Naive thymus-derived CD8-positive, alpha-beta T cell (primary cell): ENCODE results near the gene NFYC. TPM values are rescaled to one million over a fixed set of nuclear protein-coding genes. Genes with fewer than 3 reads are reported as not detected.

Source experiments
- ATAC-seq, 2 donors: fragments of 150-1000 bp; cut with Tn5 transposase in 1 of 2; sonication (Bioruptor Pico), chemical (Tn5 transposase) in 1 of 2; 1 replicate in 1 of 2; 2 replicates in 1 of 2; pipeline ENCODE4 v1.10.0; 2021; ENCODE audit warnings: mild to moderate bottlenecking in 2 of 2, moderate library complexity in 2 of 2
- POLR2A ChIA-PET: fragments of 350-600 bp; sonication (Branson Sonifier 250); formaldehyde crosslinking; loops from one replicate; lab custom pipeline; 2021; ENCODE audit warnings: antibody characterized with exemption; lab: Charles Lee
- DNase-seq, 10 donors: peaks; one replicate each; pipeline versions ENCODE4 v3.0.0 to v3.0.0-alpha.2; 2020 to 2022
- H3K27ac Mint-ChIP-seq, 10 donors: one replicate each; pipeline ENCODE4 v1.8.0; 2020 to 2022; ENCODE audit warnings: mild to moderate bottlenecking in 10 of 10, mixed read lengths in 10 of 10, moderate library complexity in 4 of 10, inconsistent platforms in 1 of 10
- H3K27me3 Mint-ChIP-seq, 5 donors: one replicate each; pipeline ENCODE4 v1.8.0; 2021 to 2022; ENCODE audit warnings: mixed read lengths in 5 of 5
- H3K36me3 Mint-ChIP-seq, 3 donors: one replicate each; pipeline ENCODE4 v1.8.0; 2020 to 2022; ENCODE audit warnings: mixed read lengths in 3 of 3, mild to moderate bottlenecking in 2 of 3, inconsistent platforms in 1 of 3
- H3K4me1 Mint-ChIP-seq, 4 donors: one replicate each; pipeline ENCODE4 v1.8.0; 2021 to 2022; ENCODE audit warnings: mixed read lengths in 4 of 4
- H3K4me3 Mint-ChIP-seq, 10 donors: one replicate each; pipeline ENCODE4 v1.8.0; 2020 to 2022; ENCODE audit warnings: mild to moderate bottlenecking in 10 of 10, mixed read lengths in 10 of 10, moderate library complexity in 6 of 10, inconsistent platforms in 1 of 10
- H3K9me3 Mint-ChIP-seq, 9 donors: one replicate each; pipeline ENCODE4 v1.8.0; 2020 to 2022; ENCODE audit warnings: mixed read lengths in 9 of 9, mild to moderate bottlenecking in 3 of 9, inconsistent platforms in 1 of 9, moderate library complexity in 1 of 9
- polyA plus RNA-seq, 3 donors: library from polyadenylated mRNA; unstranded; fragments of 300-500 nt; fragmentation: Illumina TruSeq; gene quantifications; one replicate each; pipeline ENCODE4 v1.2.3, GENCODE V29; 2021
- total RNA-seq, 8 experiments: library from RNA in 2 of 8; stranded (reverse) in 2 of 8; gene quantifications; one replicate each; pipeline ENCODE4 v1.2.3 and lab custom pipeline; 2021 to 2026

Gene NFYC
- total and polyA plus RNA-seq, 5 experiments from 2014 or later, result 32.5 to 67.2 (median 46.9) TPM

DNA sequence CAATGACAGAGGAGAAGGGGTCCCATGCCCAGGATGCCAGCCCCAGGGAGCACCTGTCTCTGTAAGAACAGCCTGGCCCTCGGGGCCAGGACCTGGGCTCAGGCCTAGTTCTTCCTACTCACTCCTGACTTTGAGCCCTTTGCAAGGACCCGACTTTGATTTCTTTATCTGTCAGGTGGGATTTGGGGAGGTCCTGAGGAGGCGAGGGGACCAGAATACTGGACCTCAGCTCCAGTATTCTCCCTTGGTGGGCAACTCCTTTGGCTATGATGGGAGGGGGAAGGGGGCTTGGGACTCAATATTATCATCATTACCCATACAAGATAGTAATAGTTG, 110.2 kb downstream of the NFYC start:
- H3K4me3 Mint-ChIP-seq, result peak overlapping the region; percentile 68 to 84 (median 77)
- peaks cover 18 to 42% (median 41%) of the 10 kb centered on the region in 4 donors for H3K4me1 Mint-ChIP-seq
- H3K36me3 Mint-ChIP-seq, result no peaks in the 10 kb centered on the region
- no peaks in the 10 kb centered on the region for H3K9me3 Mint-ChIP-seq
- ATAC-seq, result no peak
- DNase-seq, result no peak
- H3K27me3 Mint-ChIP-seq, result no peaks in the 10 kb centered on the region
- peak overlapping the region; percentile 53 to 87 (median 77) for H3K27ac Mint-ChIP-seq
- POLR2A ChIA-PET, result no interaction called here

DNA sequence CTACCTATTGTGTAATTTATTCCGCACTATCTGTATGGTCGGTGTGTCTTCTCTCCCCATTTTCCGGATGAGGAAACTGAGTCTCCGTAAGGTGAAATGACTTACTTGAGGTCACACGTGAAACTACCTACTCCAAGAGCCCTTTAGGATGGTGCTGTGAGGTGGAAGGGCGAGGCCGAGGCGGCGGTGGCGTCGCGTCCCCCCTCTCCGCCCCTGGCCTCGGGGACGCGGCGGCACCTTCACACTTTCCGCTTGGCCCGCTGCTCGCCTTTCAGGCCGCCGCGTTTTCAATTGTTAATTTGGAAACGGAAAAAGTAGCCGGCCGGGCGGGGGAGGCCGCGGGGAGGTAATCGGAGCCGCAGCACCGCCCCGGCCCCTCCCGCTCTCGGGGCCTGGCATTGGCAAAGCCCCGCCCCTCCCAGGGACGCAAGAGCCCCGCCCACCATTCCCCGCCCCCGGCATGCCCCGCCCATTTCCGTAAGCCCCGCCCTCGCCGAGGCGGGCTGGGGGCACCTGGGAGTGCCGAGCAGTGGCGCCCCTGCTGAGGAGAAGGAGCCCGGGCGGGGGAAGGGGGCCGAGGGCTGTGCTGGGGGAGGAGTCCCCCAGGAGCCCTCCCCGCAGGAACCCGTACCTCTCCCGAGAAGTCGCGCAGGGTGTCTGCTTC, 110.7 kb downstream of the NFYC start:
- H3K9me3 Mint-ChIP-seq, result no peaks in the 10 kb centered on the region

DNA sequence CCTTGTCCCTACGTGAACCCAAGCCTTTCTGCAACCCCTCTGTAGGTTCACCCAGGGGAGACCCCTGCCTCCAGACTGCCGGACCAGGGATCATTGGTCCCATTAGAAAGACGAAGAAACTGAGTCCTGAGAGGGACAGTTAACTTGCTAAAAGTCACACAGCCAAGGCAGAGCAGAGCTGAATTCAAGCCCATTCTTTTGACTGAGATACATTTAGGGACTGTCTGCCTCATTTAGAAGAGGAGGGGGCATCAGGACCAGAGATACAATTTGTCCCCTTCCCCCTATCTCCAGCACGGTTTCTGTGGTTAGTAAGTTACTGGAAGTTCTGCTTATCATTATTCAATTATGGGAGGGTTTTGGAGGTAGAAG, 111.2 kb downstream of the NFYC start:
- peak overlapping the region; percentile 74 to 89 (median 85) for H3K27ac Mint-ChIP-seq
- ATAC-seq, result peak; percentile 6 to 7
- H3K36me3 Mint-ChIP-seq, result no peaks in the 10 kb centered on the region
- H3K9me3 Mint-ChIP-seq, result no peaks in the 10 kb centered on the region
- H3K27me3 Mint-ChIP-seq, result no peaks in the 10 kb centered on the region
- peaks cover 12 to 33% (median 32%) of the 10 kb centered on the region in 4 donors for H3K4me1 Mint-ChIP-seq
- POLR2A ChIA-PET, result no interaction called here
- peak in 1 of 10 donors; percentile 22 for DNase-seq
- peak overlapping the region; percentile 59 to 77 (median 72) for H3K4me3 Mint-ChIP-seq

More for the DNA sequence above, 110.7 kb downstream of the NFYC start:
- Mint-ChIP-seq H3K4me3 (peak overlapping the region; percentile 68 to 84 (median 78)), H3K4me1 (peaks cover 14 to 37% (median 37%) of the 10 kb centered on the region in 4 donors), H3K36me3 (no peaks in the 10 kb centered on the region), H3K27ac (peak overlapping the region; percentile 77 to 89 (median 85)), H3K27me3 (no peaks in the 10 kb centered on the region)
- POLR2A ChIA-PET, result no interaction called here
- peak; percentile 83 to 87 for ATAC-seq
- DNase-seq, result peak; percentile 74 to 92 (median 84)

DNA sequence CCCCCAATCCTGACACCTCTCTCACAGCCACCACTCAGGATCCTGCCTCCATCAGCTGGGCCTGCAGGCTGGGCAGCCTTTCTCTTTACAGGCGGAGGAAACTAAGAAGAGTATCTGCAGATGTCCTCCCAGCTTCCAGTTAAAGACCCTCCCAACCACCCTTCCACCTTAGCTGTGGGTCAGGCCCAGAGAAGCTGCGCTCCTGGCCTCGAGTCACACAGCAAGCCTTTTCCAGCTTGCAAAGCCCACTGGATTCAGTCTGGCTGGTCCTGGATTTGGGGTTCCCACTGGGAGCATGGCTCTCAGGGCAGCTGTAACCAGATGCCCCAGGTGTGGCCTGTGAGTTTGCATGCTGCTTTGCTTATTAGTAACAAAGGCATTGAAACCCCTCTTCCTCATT, 111.9 kb downstream of the NFYC start:
- H3K9me3 Mint-ChIP-seq, result no peaks in the 10 kb centered on the region
- H3K4me3 Mint-ChIP-seq, result peak overlapping the region in 5 of 10 donors; percentile 40 to 63 (median 56)
- H3K27me3 Mint-ChIP-seq, result no peaks in the 10 kb centered on the region
- H3K4me1 Mint-ChIP-seq, result peaks cover 12 to 31% (median 28%) of the 10 kb centered on the region in 4 donors
- POLR2A ChIA-PET, result interaction anchor here (0.8 to 1.6 kb wide), 2 partner anchors 24 to 59 kb away, joined by 3 to 8 read pairs; partner anchors contain the start of gene CITED4
- H3K36me3 Mint-ChIP-seq, result no peaks in the 10 kb centered on the region
- peak overlapping the region; percentile 72 to 90 (median 85) for H3K27ac Mint-ChIP-seq
- ATAC-seq (no peak), DNase-seq (no peak)

DNA sequence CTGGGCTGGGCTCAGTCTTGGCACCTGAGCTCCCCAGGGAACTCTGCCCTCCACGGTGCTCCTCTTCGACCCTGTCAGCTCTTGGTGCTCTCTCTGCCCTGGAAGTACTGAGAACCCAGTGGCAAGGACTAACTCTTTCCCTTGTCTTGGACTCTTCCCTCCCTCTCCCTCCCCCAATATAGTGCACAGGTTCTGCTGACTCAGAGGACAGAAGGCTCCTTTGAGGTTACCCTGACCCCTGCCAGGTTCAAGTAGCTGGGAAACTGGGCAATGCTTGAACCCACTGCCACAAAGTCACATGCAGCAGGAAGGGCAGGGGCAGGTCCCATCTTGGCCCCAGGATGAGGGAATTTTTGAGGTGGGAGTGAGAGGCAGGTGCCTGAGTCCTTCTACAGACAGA, 112.4 kb downstream of the NFYC start:
- Mint-ChIP-seq H3K4me3 (peak overlapping the region in 2 of 10 donors; percentile 11 to 44), H3K4me1 (peaks cover 16 to 35% (median 32%) of the 10 kb centered on the region in 4 donors), H3K27me3 (no peaks in the 10 kb centered on the region), H3K36me3 (no peaks in the 10 kb centered on the region), H3K9me3 (no peaks in the 10 kb centered on the region), H3K27ac (peak overlapping the region in 8 of 10 donors; percentile 9 to 89 (median 82))
- ATAC-seq, result no peak
- no peak for DNase-seq
- POLR2A ChIA-PET, result interaction anchor here (0.8 to 1.6 kb wide), 2 partner anchors 24 to 58 kb away, joined by 3 to 8 read pairs; partner anchors contain the start of gene CITED4

DNA sequence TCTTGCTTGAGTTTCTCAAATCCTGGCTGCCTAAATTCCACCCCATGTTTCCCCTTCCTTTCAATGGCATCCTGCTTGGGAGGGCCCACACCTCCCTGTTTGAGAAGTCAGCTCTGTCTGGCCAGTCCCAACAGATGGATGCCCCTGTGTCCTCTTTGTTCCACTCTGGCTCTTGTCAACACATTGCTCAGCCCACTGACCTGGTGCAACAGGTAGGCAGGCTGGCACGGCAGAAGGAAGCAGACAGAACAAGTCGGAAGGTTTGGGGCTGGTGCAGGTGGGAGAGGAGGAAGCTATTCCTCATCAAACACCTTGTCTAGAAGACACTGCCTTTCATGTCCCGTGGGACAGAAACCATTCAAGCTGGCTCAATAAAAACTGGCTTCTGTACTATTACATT, 114.7 kb downstream of the NFYC start:
- Mint-ChIP-seq H3K27ac (peak overlapping the region in 3 of 10 donors; percentile 25 to 47 (median 40)), H3K4me3 (no peak overlapping the region), H3K27me3 (no peaks in the 10 kb centered on the region), H3K4me1 (peaks cover 20 to 39% (median 34%) of the 10 kb centered on the region in 4 donors), H3K36me3 (no peaks in the 10 kb centered on the region), H3K9me3 (no peaks in the 10 kb centered on the region)
- DNase-seq, result no peak
- POLR2A ChIA-PET, result interaction anchor here (1.2 to 1.3 kb wide), 2 partner anchors 9 to 10 kb away, joined by 3 to 4 read pairs; no protein-coding TSS in a partner anchor
- no peak for ATAC-seq

DNA sequence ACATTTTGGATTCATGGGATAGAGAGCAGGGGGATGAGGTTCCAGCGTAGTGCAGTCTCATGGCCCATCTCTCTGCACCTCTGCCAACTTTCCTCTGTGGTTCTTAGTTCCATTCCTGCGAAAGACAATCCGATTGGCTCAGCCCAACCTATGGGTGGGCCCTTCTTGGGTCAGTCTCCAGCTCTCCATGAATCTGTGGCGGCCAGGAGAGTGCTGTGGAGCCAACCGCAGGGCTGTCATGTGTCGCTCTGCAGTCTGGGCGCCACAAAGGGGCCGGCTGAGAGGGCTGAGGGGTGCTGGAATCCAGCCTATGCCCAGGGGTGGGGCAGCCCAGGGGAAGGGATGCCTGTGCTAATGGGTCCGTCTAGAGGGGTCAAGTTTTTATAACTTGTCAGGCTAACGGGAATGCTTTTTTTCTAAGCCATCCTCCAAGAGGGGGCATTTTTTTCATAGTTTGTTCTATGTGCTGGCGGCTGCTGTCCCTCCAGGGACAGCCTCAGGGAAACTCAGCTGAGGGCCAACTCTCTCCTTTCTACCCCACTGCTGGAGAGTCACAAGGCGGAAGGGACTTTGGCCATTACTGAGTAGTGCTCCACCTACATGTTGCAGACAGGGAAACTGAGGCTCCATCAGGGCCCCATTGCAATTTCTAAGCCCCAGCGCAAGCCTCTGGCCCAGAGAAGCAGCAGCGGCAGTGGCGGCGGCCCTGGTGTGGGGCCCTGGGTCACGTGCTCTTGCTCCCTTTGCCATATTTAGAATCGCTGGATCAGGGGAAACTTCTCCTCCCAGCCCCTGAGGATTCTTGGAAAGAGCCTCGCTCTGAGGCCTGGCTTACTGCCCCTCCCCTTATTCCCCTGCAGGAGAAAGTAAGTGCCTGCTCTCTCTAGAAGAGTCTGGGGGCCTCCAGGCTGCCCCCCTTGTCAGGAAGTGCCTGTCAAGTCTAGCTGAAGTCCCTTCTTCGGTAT, 115.5 kb downstream of the NFYC start:
- POLR2A ChIA-PET, result interaction anchor here (1.0 to 1.2 kb wide), 2 partner anchors 10 to 11 kb away, joined by 3 to 4 read pairs; no protein-coding TSS in a partner anchor
- no peaks in the 10 kb centered on the region for H3K9me3 Mint-ChIP-seq

DNA sequence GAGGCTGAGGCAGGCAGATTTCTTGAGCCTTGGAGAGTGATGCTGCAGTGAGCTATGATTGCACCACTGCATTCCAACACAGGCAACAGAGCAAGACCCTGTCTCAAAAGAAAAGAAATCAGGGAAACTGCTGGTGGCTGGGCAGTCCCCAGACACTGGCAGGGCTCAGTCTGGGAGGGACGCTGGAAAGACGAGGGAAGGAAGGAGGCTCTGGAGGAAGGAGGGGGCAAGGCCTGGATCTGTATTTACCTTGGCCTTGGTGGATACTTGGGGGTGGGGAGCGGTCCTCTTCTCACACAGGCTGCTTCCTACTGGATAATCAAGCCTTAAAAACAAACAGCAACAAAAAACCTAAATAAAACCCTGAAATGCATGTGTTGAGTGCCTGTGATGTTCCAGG, 116.5 kb downstream of the NFYC start:
- Mint-ChIP-seq H3K4me1 (peaks cover 18 to 24% (median 21%) of the 10 kb centered on the region in 4 donors), H3K9me3 (no peaks in the 10 kb centered on the region), H3K4me3 (no peak overlapping the region), H3K36me3 (no peaks in the 10 kb centered on the region), H3K27ac (peak overlapping the region in 3 of 10 donors; percentile 18 to 62 (median 54)), H3K27me3 (no peaks in the 10 kb centered on the region)
- ATAC-seq (no peak), DNase-seq (no peak)
- POLR2A ChIA-PET, result interaction anchor here (0.9 to 1.0 kb wide), 2 partner anchors 11 to 12 kb away, joined by 3 to 4 read pairs; no protein-coding TSS in a partner anchor

More for the DNA sequence above, 115.5 kb downstream of the NFYC start:
- H3K27me3 Mint-ChIP-seq, result no peaks in the 10 kb centered on the region
- ATAC-seq, result no peak
- no peak for DNase-seq
- no peak overlapping the region for H3K4me3 Mint-ChIP-seq
- peak overlapping the region in 1 of 10 donors; percentile 9 for H3K27ac Mint-ChIP-seq
- H3K4me1 Mint-ChIP-seq, result peaks cover 16 to 31% (median 26%) of the 10 kb centered on the region in 4 donors
- H3K36me3 Mint-ChIP-seq, result no peaks in the 10 kb centered on the region

DNA sequence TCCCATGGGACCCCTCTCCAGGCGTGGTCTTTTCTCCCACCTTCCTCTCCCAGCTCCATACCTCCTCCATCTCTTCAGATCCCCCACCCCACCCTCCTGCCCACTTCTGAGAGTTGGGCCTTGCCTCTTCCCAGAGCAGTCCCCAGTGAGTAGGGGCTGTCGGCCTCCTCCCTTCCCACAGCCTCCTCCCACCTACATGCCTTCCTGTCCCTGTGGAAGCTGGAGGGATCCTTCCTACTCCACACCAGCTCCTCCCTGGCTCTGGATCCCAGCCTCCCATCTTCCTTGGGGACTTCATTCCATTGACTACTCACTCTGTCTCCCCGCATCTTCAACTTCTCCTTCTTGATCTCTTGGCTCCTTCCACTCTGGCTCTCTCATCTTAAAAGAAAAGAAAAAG, 116.9 kb downstream of the NFYC start:
- H3K27ac Mint-ChIP-seq, result peak overlapping the region in 3 of 10 donors; percentile 50 to 72 (median 62)
- no peak overlapping the region for H3K4me3 Mint-ChIP-seq
- ATAC-seq, result no peak
- no peaks in the 10 kb centered on the region for H3K9me3 Mint-ChIP-seq
- no peaks in the 10 kb centered on the region for H3K36me3 Mint-ChIP-seq
- H3K4me1 Mint-ChIP-seq, result peaks cover 18 to 23% (median 20%) of the 10 kb centered on the region in 4 donors
- POLR2A ChIA-PET, result interaction anchor here (0.9 kb wide), 1 partner anchor 10 kb away, joined by 3 read pairs; no protein-coding TSS in a partner anchor
- no peaks in the 10 kb centered on the region for H3K27me3 Mint-ChIP-seq
- no peak for DNase-seq

DNA sequence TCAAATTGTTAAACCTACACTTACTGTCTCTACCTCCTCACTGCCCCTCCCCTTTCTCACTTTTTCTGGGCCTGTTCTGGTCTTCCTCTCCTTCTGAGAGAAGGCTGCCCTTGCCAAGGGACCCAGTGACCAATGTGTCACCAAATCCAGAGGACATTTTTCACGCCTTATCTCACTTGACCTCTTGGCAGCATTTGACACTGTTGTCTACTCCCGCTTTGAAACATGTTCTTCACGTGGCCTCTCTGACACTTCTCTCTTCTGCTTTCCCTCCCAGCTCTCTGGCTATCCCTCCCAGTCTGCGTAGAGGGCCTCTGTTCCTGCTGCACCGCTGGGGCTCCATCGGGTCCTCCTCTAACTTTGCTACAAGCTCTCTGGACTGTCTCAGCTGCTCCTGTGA, 117.4 kb downstream of the NFYC start:
- DNase-seq (no peak), ATAC-seq (no peak)
- no peaks in the 10 kb centered on the region for H3K9me3 Mint-ChIP-seq
- no peaks in the 10 kb centered on the region for H3K36me3 Mint-ChIP-seq
- H3K27me3 Mint-ChIP-seq, result no peaks in the 10 kb centered on the region
- POLR2A ChIA-PET, result interaction anchor here (1.0 kb wide), 1 partner anchor 54 kb away, joined by 3 read pairs; the partner anchor contains the start of gene CITED4
- no peak overlapping the region for H3K4me3 Mint-ChIP-seq
- H3K4me1 Mint-ChIP-seq, result peaks cover 18 to 23% (median 19%) of the 10 kb centered on the region in 4 donors
- peak overlapping the region in 3 of 10 donors; percentile 50 to 72 (median 62) for H3K27ac Mint-ChIP-seq

DNA sequence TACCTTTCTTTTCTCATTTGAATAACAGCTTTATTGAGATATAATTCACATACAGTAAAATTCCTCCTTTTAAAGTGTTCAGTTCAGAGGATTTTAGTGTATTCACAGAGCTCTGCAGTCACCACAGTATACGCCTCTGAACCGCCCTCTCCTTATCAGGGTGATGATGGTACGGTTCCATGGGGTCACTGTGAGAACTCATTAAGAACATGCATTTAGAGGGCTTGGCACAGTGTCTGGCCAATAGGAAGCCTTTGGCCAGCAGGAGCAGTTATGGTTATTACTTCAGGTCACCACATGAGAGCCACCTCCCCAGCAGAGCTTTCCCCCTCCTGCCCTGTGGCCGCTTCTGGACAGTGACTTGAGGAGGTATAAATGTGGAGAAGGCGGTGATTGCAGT, 119.4 kb downstream of the NFYC start:
- H3K4me3 Mint-ChIP-seq, result peak overlapping the region in 1 of 10 donors; percentile 12
- no peaks in the 10 kb centered on the region for H3K36me3 Mint-ChIP-seq
- DNase-seq (no peak), ATAC-seq (no peak)
- POLR2A ChIA-PET, result no interaction called here
- H3K27ac Mint-ChIP-seq, result no peak overlapping the region
- H3K4me1 Mint-ChIP-seq, result peaks cover 16 to 23% (median 19%) of the 10 kb centered on the region in 4 donors
- no peaks in the 10 kb centered on the region for H3K27me3 Mint-ChIP-seq
- no peaks in the 10 kb centered on the region for H3K9me3 Mint-ChIP-seq

DNA sequence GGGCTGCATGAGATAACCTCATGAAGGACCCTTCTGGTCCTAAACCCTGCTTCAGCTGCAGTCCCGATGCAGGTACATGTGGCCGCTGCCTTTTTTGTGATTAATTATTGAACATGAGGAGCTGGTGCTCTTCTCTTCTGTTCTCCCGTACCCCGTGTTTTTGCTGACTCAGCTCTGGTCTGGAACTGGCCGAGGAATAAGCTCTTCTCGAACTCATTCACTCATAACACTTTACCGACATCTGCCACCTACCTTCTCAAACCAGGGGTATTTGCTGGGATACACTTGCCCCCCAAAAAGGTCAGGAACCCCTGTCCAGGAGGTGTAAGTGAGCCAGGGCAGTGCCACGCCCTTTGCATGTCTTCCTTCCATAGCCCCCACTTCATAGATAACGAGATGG, 123.9 kb downstream of the NFYC start:
- Mint-ChIP-seq H3K27ac (peak overlapping the region in 2 of 10 donors; percentile 43 to 72), H3K36me3 (no peaks in the 10 kb centered on the region), H3K9me3 (no peaks in the 10 kb centered on the region), H3K27me3 (peaks cover 0 to 2% (median 0%) of the 10 kb centered on the region in 5 donors), H3K4me3 (no peak overlapping the region), H3K4me1 (peaks cover 10 to 20% (median 11%) of the 10 kb centered on the region in 4 donors)
- POLR2A ChIA-PET, result interaction anchor here (0.6 to 0.8 kb wide), 2 partner anchors 10 to 18 kb away, joined by 3 read pairs; no protein-coding TSS in a partner anchor
- ATAC-seq, result no peak
- DNase-seq, result no peak
